Ectodermal cell (in vitro differentiated cells): ENCODE data around the gene RMDN2. TPM values are rescaled to one million over a fixed set of nuclear protein-coding genes. Genes with fewer than 3 reads are reported as not detected.
A peak's percentile ranks its signal among the peaks of the same experiment; 100 is the strongest.

Experiments
- H3K27ac ChIP-seq: 2 replicates; pipeline ENCODE4 v1.7.0; 2013; ENCODE audit warnings: mild to moderate bottlenecking, low read depth, low read length; ENCODE audit not compliant: insufficient read depth, poor library complexity, severe bottlenecking
- H3K27me3 ChIP-seq: 2 replicates; pipeline ENCODE4 v1.7.0; 2013; ENCODE audit warnings: mild to moderate bottlenecking, low read length; ENCODE audit not compliant: insufficient read depth, control insufficient read depth, poor library complexity, severe bottlenecking
- H3K36me3 ChIP-seq: one replicate; pipeline ENCODE4 v1.7.0; 2013; ENCODE audit warnings: low read length; ENCODE audit not compliant: control insufficient read depth, insufficient read depth
- H3K4me1 ChIP-seq: one replicate; pipeline ENCODE4 v1.7.0; 2013; ENCODE audit warnings: low read length; ENCODE audit not compliant: control insufficient read depth, insufficient read depth
- H3K4me3 ChIP-seq: 2 replicates; pipeline ENCODE4 v1.7.0; 2013; ENCODE audit warnings: low read depth, low read length, control low read depth; ENCODE audit not compliant: insufficient read depth
- H3K9me3 ChIP-seq: 2 replicates; pipeline ENCODE4 v1.7.0; 2013; ENCODE audit warnings: mild to moderate bottlenecking, low read length, moderate library complexity; ENCODE audit not compliant: control insufficient read depth
- WGBS, 2 experiments: methylation state at CpG; one replicate each; pipeline ENCODE4 v1.1.7; 2013; ENCODE audit warnings: missing lambda C conversion rate in 2 of 2; 5-methylcytosine and 5-hydroxymethylcytosine counted together
- polyA plus RNA-seq, 4 experiments: library from polyadenylated mRNA; stranded (reverse); fragments of 50-300 nt; gene quantifications; one replicate each; pipeline ENCODE4 v1.2.3, GENCODE V29; 2013

The RMDN2 gene
- 4.1 TPM for polyA plus RNA-seq (2013, experiment 1 of 4)
- polyA plus RNA-seq (2013, experiment 2 of 4) = 3.9 TPM
- polyA plus RNA-seq (2013, experiment 3 of 4) = 3.9 TPM
- 4.8 TPM for polyA plus RNA-seq (2013, experiment 4 of 4)

DNA sequence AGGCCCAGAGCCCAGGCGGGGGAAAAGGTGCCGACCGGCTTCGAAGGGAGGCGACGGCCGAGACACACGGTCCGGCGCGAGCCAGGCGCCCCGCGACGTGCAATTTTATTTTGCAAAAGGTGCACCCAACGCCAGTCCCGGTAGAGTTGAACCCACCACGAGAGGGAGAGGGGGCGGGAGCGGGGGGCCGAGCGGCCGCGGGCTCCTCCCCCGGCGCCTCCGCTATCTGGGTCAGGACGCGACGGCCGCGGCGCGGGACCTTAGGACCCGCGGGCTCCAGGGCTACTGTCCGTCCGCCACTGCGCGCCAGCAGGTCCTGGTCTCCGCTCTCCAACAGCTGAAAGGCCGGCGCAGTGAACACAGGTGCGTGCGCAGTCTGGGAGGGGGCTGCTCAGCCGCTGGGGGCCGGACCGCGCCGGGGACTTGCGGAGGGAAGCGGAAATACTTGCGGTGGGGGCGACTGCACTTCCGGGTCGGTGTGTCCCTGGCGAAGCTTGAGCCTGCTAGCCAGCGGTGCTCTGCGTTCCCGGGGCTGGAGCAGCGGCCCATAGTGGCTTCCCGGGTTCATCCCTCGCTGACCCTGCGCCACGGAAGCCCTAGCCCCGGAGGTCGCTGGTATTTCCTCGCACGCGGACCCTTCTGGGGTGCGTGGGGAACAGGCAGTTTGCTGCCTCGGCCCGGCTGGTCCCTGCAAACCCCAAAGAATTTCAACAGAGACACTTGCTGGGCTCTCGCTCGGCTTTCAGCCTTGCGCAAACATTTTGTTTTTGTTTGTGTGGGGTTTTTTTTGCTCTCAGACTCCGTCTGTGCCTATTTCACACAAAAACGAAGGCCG is at the start of gene RMDN2:
TSS of gene RMDN2 (plus strand) at position 225 of the 835 bp plus-strand sequence. CDS start 3,991 bp downstream, outside the sequence.
- Histone ChIP-seq H3K4me3 (peak within 1 kb of the TSS; percentile 67), H3K9me3 (no peaks in the 10 kb centered on the region), H3K27ac (peak within 1 kb of the TSS; percentile 82), H3K27me3 (peaks cover 13% of the 10 kb centered on the region), H3K36me3 (no peaks in the 10 kb centered on the region), H3K4me1 (no peaks in the 10 kb centered on the region)
- 0% methylated on average over 77 to 79 of the region's 79 CpGs for WGBS, 2 experiments

DNA sequence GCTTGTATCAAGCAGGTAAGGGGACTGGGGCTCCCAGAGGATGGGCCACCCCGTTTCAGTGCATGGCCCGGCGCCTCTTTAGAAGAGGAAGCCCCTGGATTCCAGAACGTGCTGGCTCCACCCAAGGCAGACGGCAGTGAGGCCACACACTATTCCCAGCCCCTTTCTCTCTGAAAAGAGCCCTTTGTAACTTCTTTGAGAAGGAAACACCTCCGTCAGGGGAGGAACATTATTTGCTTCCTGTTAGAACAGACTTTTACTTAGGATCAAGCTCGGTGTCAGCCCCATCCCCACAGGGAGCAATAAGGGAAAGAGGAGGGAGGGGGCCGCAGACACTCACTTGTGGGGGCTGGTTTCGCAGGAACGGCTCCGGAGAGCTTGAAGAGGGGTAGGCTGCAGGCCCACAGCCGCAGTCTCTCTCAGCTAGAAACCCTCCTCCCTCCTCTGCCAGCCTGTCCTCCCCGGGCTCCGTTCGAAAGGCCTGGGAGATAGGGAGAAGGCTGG is 49.6 kb upstream of the RMDN2 start:
- H3K27ac ChIP-seq = no peak overlapping the region
- H3K4me3 ChIP-seq = no peak overlapping the region
- H3K27me3 ChIP-seq = peaks cover 4% of the 10 kb centered on the region
- H3K9me3 ChIP-seq = no peaks in the 10 kb centered on the region
- H3K4me1 ChIP-seq = peaks cover 4% of the 10 kb centered on the region
- H3K36me3 ChIP-seq = no peaks in the 10 kb centered on the region
- whole genome bisulfite sequencing, 2 experiments = 30 to 34% methylated on average over 15 of the region's 15 CpGs

- H3K4me1 ChIP-seq = peaks cover 4% of the 10 kb centered on the region
- H3K27me3 ChIP-seq = peaks cover 4% of the 10 kb centered on the region
- H3K27ac ChIP-seq = no peak overlapping the region
- no peaks in the 10 kb centered on the region for H3K9me3 ChIP-seq
- H3K36me3 ChIP-seq = no peaks in the 10 kb centered on the region
- no peak overlapping the region for H3K4me3 ChIP-seq
- 84 to 90% methylated on average over 8 to 9 of the region's 9 CpGs for WGBS, 2 experiments
Measured at GRCh38 chr2:37876227-37876626, 48.9 kb upstream of the RMDN2 start.

GRCh38 chr2:37877457-37878315 is 47.4 kb upstream of the RMDN2 start:
- H3K27me3 ChIP-seq = peaks cover 4% of the 10 kb centered on the region
- no peak overlapping the region for H3K4me3 ChIP-seq
- no peak overlapping the region for H3K27ac ChIP-seq
- H3K36me3 ChIP-seq = no peaks in the 10 kb centered on the region
- no peaks in the 10 kb centered on the region for H3K9me3 ChIP-seq
- 30 to 37% methylated on average over 7 to 10 of the region's 12 CpGs for WGBS, 2 experiments
- peaks cover 4% of the 10 kb centered on the region for H3K4me1 ChIP-seq

GRCh38 chr2:37878536-37878935 is 46.6 kb upstream of the RMDN2 start:
- Histone ChIP-seq H3K4me3 (no peak overlapping the region), H3K27me3 (peaks cover 4% of the 10 kb centered on the region), H3K9me3 (no peaks in the 10 kb centered on the region), H3K4me1 (peaks cover 4% of the 10 kb centered on the region), H3K27ac (no peak overlapping the region), H3K36me3 (no peaks in the 10 kb centered on the region)
- 88 to 94% methylated on average over 3 of the region's 4 CpGs for WGBS, 2 experiments

GRCh38 chr2:37880551-37880950 is 44.5 kb upstream of the RMDN2 start:
- WGBS, 2 experiments = 92% methylated on average over 9 of the region's 9 CpGs
- Histone ChIP-seq H3K27ac (no peak overlapping the region), H3K4me1 (peaks cover under 1% of the 10 kb centered on the region), H3K4me3 (no peak overlapping the region), H3K9me3 (no peaks in the 10 kb centered on the region), H3K36me3 (no peaks in the 10 kb centered on the region), H3K27me3 (no peaks in the 10 kb centered on the region)

GRCh38 chr2:37881397-37881796 is 43.7 kb upstream of the RMDN2 start:
- 51 to 53% methylated on average over 8 to 9 of the region's 9 CpGs for WGBS, 2 experiments
- Histone ChIP-seq H3K27ac (no peak overlapping the region), H3K27me3 (no peaks in the 10 kb centered on the region), H3K36me3 (no peaks in the 10 kb centered on the region), H3K4me1 (no peaks in the 10 kb centered on the region), H3K9me3 (no peaks in the 10 kb centered on the region), H3K4me3 (no peak overlapping the region)

DNA sequence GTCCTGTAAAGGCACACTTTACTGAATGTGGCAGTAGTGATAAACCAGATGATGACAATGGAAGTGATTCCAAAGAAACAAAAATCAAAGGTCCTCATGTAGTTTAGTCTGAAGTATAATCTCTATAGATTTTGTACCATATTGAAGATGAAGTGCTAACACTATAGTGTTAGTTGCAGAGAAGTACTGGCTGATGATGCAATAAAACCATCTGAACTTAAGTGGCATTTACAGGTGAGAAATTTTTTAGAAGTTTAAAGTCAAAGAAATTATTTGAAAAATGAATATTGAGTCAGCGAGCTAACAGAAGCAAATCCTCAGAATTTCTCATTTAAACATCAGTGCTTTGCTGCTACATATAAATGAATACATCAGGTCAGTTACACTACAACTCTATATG is 43.1 kb upstream of the RMDN2 start:
- Histone ChIP-seq H3K27ac (no peak overlapping the region), H3K9me3 (no peaks in the 10 kb centered on the region), H3K27me3 (no peaks in the 10 kb centered on the region), H3K36me3 (no peaks in the 10 kb centered on the region), H3K4me3 (no peak overlapping the region), H3K4me1 (no peaks in the 10 kb centered on the region)
- WGBS, 2 experiments = 89 to 100% methylated on average over 1 of the region's 1 CpG

- Histone ChIP-seq H3K9me3 (no peaks in the 10 kb centered on the region), H3K4me1 (no peaks in the 10 kb centered on the region), H3K36me3 (no peaks in the 10 kb centered on the region), H3K27me3 (no peaks in the 10 kb centered on the region), H3K27ac (no peak overlapping the region), H3K4me3 (no peak overlapping the region)
- 93 to 100% methylated on average over 1 to 2 of the region's 2 CpGs for WGBS, 2 experiments
Measured at GRCh38 chr2:37883518-37883917, 41.6 kb upstream of the RMDN2 start.
